GM20431 (cell line): ENCODE data around the gene MYH1.

ENCODE experiments used
- in situ Hi-C: fragments of 300-500 bp; cut with MseI, MboI; formaldehyde crosslinking; loops from one replicate; pipeline ENCODE4 v1.15.0; 2020; ENCODE audit warnings: low sequenced_read_pairs; ENCODE audit not compliant: unreplicated experiment

MYH1 gene

DNA sequence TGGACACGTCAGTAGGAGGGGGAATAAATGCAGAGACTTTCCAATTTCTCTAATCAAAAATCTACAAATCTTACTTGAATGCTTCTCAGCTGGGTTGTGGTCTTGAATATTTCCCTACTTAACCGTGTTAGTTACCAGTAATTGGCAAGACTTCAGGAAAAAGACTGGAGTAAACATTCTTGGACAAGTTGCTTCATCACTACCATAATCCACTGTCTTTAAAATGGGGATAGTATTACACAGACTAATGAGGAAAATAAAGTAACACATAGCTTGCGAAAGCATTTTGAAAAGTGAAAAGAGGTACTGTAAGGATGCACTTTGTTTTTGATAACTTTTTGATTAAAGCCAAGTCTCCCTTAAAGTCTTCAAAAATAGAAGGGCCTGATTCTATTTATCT, 18.4 kb downstream of the MYH1 start:
- in situ Hi-C loops: no loop called here

- in situ Hi-C loops: no loop called here
These were observed 26.3 kb downstream of the MYH1 start for GRCh38 chr17:10492004-10492403.

GRCh38 chr17:10482252-10482651, 36.1 kb downstream of the MYH1 start:
- in situ Hi-C loops: no loop called here

DNA sequence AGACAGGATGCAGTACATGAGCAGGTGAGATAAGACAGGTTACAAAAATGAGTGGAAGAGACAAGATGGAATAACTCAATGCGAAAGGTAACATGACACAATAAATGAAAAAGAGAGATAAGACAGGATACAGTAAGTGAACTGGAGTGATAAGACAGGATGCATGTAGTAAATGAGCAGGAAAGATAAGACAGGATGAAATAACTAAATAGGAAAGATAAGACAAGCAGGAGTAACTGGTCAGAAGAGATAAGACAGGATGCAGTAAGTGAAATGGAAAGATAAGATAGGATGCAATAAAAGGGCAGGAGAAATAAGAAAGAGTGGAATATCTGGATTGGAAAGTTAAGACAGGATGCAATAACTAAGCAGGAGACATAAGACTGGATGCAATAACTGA, 40.6 kb downstream of the MYH1 start:
- in situ Hi-C loops: no loop called here

GRCh38 chr17:10474536-10474935, 43.8 kb downstream of the MYH1 start:
- in situ Hi-C loops: no loop called here

GRCh38 chr17:10471858-10472257, 46.5 kb downstream of the MYH1 start:
- in situ Hi-C loops: no loop called here

GRCh38 chr17:10469459-10469858, 48.9 kb downstream of the MYH1 start, which contains the start of gene MYH4:
Gene MYH4 (minus strand): TSS chr17:10469559. CDS start chr17:10466745, 2,814 bp downstream.
- in situ Hi-C loops: no loop called here

- in situ Hi-C loops: no loop called here
These were observed 54.9 kb downstream of the MYH1 start for GRCh38 chr17:10463402-10463801.

DNA sequence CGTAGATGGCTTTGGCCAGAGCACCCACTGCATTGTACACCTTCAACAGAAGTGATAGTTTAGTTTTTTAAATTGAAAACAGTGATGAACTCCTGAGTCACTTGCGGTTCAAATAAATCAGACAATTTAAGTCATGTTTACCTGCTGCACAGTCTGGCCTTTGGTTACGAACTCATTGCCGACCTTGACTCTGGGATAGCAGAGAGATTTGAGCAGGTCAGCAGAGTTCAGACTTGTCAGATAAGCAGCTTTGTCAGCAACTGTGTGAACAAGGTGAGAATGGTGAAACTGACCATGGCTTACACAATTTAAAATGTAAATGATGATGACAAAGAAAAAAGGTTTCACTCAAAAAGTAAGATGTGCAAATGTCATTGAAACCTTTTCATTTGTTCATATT, 58.3 kb downstream of the MYH1 start:
- in situ Hi-C loops: no loop called here

GRCh38 chr17:10458701-10459100, 59.6 kb downstream of the MYH1 start:
- in situ Hi-C loops: no loop called here

GRCh38 chr17:10457952-10458351, 60.4 kb downstream of the MYH1 start:
- in situ Hi-C loops: no loop called here

GRCh38 chr17:10447026-10447931, 71.1 kb downstream of the MYH1 start:
- in situ Hi-C loops: no loop called here
